OCI-LY3 (cell line): ENCODE results near the gene PLA2G4D.
A peak's percentile ranks its signal among the peaks of the same experiment; 100 is the strongest.

ENCODE experiments used
- H2AFZ ChIP-seq: fragments of 200-600, 300-600 bp; shearing (Covaris generic); 2 replicates; pipeline ENCODE4 v1.6.0; 2014; ENCODE audit warnings: antibody characterized with exemption, low read depth, low read length
- H3K27ac ChIP-seq: fragments of 200-600, 300-600 bp; sonication (generic); 2 replicates; pipeline ENCODE4 v1.5.1; 2014; ENCODE audit warnings: mild to moderate bottlenecking, low read length, moderate library complexity, mixed read lengths
- H3K27me3 ChIP-seq: fragments of 200-600, 300-600 bp; sonication (generic); 2 replicates; pipeline ENCODE4 v1.6.1; 2014; ENCODE audit warnings: low read depth, low read length, mixed read lengths
- H3K36me3 ChIP-seq: fragments of 200-600, 300-600 bp; sonication (generic); replicated peaks from 2 replicates; pipeline ENCODE3; 2014; ENCODE audit warnings: low read depth, low read length, mixed read lengths
- H3K4me1 ChIP-seq: fragments of 300-600, 200-600 bp; sonication (generic); 2 replicates; pipeline ENCODE4 v1.6.1; 2014; ENCODE audit warnings: low read length, mixed read lengths
- H3K4me2 ChIP-seq: fragments of 200-600, 300-600 bp; sonication (generic); 2 replicates; pipeline ENCODE4 v1.6.1; 2014; ENCODE audit warnings: low read length, mixed read lengths
- H3K4me3 ChIP-seq: fragments of 300-600, 200-600 bp; sonication (generic); 2 replicates; pipeline ENCODE4 v1.5.1; 2014; ENCODE audit warnings: antibody characterized with exemption, mild to moderate bottlenecking, low read length, moderate library complexity
- H3K79me2 ChIP-seq: fragments of 300-600, 200-600 bp; shearing (Covaris generic); 2 replicates; pipeline ENCODE4 v1.6.1; 2014; ENCODE audit warnings: mild to moderate bottlenecking, low read length, mixed read lengths
- H3K9ac ChIP-seq: fragments of 300-600, 200-600 bp; shearing (Covaris generic); 2 replicates; pipeline ENCODE4 v1.6.0; 2014; ENCODE audit warnings: mild to moderate bottlenecking, low read length, moderate library complexity
- H3K9me3 ChIP-seq: fragments of 200-600, 300-600 bp; shearing (Covaris generic); 2 replicates; pipeline ENCODE4 v1.6.1; 2014; ENCODE audit warnings: low read length, mixed read lengths; ENCODE audit not compliant: insufficient read depth
- H4K20me1 ChIP-seq: fragments of 200-600, 300-600 bp; sonication (generic); 2 replicates; pipeline ENCODE4 v1.6.1; 2016; ENCODE audit warnings: low read length, mixed read lengths; ENCODE audit not compliant: insufficient read depth
- EZH2phosphoT487 ChIP-seq: fragments of 200-600 bp; shearing (Covaris generic); IDR thresholded peaks from 2 replicates; pipeline ENCODE4 v1.6.1; 2018; ENCODE audit warnings: antibody characterized with exemption, mixed run types, low read depth
- TF ChIP-seq, protein P1 (sequence below): fragments of 200-600, 300-600 bp; sonication (generic); IDR thresholded peaks from 2 replicates; pipeline ENCODE4 v1.5.1; 2014; ENCODE audit warnings: antibody characterized with exemption, low read length, low read depth

The PLA2G4D gene

DNA sequence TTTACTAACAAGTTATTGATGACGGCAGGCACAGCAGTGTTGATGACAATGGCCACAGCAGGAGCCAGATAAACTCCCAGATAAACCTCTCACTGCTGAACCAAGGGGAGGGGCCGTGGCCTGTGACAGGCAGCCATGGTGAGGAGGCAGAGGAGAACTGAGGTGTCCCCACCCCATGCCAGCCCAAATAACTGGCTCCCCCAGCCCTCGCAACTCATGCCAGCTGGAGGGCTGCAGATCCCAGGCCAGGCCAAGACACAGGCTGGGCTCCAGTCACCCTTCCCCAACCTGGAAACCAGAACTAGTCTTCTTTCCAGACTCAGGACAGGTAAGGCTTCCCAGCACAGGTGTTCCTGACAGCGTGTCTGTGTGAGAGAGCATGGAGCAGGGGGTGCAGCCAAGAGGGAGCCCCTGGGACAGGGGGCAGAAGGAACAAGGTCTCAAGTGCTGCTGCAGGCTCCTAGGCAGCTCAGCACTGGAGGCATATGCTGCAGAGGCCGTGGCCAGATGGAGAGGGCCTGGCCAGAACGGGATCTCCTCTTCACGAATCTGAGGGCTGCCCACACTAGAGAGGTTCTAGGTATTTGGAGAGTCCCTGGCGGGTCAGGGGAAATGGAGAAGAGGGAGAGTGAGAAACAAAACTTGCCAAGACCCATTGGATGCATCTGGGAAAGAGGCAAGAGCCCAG is 46.2 kb upstream of the PLA2G4D start:
- Histone ChIP-seq H3K4me3 (no peak overlapping the region), H4K20me1 (no peaks in the 10 kb centered on the region), H3K79me2 (no peaks in the 10 kb centered on the region), H3K27ac (no peak overlapping the region), H3K36me3 (no peaks in the 10 kb centered on the region), H3K9ac (no peak overlapping the region), H3K4me2 (no peak overlapping the region), H3K9me3 (no peaks in the 10 kb centered on the region), H3K27me3 (no peaks in the 10 kb centered on the region), H3K4me1 (no peaks in the 10 kb centered on the region), H2AFZ (no peak overlapping the region)
- TF ChIP-seq EZH2phosphoT487 = no peak
- TF ChIP-seq, protein P1, sequence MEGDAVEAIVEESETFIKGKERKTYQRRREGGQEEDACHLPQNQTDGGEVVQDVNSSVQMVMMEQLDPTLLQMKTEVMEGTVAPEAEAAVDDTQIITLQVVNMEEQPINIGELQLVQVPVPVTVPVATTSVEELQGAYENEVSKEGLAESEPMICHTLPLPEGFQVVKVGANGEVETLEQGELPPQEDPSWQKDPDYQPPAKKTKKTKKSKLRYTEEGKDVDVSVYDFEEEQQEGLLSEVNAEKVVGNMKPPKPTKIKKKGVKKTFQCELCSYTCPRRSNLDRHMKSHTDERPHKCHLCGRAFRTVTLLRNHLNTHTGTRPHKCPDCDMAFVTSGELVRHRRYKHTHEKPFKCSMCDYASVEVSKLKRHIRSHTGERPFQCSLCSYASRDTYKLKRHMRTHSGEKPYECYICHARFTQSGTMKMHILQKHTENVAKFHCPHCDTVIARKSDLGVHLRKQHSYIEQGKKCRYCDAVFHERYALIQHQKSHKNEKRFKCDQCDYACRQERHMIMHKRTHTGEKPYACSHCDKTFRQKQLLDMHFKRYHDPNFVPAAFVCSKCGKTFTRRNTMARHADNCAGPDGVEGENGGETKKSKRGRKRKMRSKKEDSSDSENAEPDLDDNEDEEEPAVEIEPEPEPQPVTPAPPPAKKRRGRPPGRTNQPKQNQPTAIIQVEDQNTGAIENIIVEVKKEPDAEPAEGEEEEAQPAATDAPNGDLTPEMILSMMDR = no peak

DNA sequence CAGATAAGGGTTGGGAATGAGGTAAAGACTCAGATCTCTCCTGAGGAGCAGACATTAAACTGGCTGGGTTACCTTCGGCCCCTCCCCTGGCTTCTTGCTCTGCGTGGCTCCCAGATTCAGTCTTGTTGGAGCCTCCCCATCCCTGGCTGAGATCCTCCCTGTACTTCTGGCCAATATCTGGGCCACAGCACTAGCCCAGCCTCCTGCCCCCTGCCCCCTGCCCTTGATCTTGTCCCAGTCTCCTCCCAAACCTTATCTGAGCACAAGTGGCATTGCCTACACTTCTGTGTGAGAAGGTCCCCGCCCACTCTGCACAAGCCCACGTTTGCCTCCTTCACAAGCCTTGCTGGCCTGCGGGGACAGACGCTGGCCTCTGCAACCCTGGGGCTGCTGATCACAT is 45.2 kb upstream of the PLA2G4D start:
- no peak for TF ChIP-seq EZH2phosphoT487
- Histone ChIP-seq H3K79me2 (no peaks in the 10 kb centered on the region), H3K4me1 (no peaks in the 10 kb centered on the region), H3K9ac (no peak overlapping the region), H3K9me3 (no peaks in the 10 kb centered on the region), H3K4me3 (no peak overlapping the region), H3K4me2 (no peak overlapping the region), H4K20me1 (no peaks in the 10 kb centered on the region), H3K27me3 (no peaks in the 10 kb centered on the region), H3K36me3 (no peaks in the 10 kb centered on the region), H3K27ac (no peak overlapping the region), H2AFZ (no peak overlapping the region)

DNA sequence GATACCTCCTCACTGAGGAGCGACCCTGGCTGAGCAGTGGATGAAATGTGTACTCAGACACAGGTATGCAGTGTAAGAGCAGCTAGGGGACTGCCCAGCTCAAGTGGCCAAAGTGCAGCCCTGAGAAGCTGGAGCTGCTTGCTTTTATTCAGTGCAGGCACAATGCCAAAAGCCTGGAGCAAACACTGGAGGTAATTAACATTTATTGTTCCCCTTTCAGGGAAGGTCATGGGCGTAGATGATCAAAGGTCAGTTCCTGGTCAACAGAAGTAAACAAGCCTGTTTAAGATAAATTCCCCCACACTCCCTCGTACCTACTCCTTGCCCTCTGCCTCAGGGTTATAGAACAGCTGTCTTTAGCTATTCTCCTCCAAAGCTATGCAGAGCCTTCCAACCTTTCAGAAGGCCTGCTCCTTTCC is 44.6 kb upstream of the PLA2G4D start:
- Histone ChIP-seq H3K36me3 (no peaks in the 10 kb centered on the region), H3K9ac (no peak overlapping the region), H3K27me3 (no peaks in the 10 kb centered on the region), H3K4me2 (no peak overlapping the region), H3K27ac (no peak overlapping the region), H4K20me1 (no peaks in the 10 kb centered on the region), H3K4me1 (peaks cover 5% of the 10 kb centered on the region), H3K4me3 (no peak overlapping the region), H2AFZ (no peak overlapping the region), H3K9me3 (no peaks in the 10 kb centered on the region), H3K79me2 (no peaks in the 10 kb centered on the region)
- TF ChIP-seq, protein P1 = no peak
- no peak for TF ChIP-seq EZH2phosphoT487

DNA sequence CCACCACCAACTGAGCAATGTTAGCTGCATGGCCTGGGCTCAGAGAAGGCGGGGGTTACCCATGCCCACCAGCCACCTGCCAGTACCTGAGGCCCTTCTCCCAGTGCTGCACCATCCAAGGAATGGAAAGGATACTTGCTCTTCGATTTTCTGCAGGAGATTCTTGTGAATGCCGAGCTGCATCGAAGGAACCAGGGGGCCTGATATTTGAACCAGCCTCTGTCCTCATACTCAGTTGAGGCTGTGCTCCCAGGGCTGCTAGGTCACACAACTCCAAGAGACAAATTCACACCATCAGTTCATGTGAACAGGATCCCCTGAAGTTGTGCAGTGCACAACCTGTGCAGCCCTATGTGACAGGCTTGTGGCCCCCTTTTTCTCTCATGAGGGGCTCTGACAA is 44.0 kb upstream of the PLA2G4D start:
- no peak overlapping the region for H3K4me2 ChIP-seq
- H3K27me3 ChIP-seq = no peaks in the 10 kb centered on the region

DNA sequence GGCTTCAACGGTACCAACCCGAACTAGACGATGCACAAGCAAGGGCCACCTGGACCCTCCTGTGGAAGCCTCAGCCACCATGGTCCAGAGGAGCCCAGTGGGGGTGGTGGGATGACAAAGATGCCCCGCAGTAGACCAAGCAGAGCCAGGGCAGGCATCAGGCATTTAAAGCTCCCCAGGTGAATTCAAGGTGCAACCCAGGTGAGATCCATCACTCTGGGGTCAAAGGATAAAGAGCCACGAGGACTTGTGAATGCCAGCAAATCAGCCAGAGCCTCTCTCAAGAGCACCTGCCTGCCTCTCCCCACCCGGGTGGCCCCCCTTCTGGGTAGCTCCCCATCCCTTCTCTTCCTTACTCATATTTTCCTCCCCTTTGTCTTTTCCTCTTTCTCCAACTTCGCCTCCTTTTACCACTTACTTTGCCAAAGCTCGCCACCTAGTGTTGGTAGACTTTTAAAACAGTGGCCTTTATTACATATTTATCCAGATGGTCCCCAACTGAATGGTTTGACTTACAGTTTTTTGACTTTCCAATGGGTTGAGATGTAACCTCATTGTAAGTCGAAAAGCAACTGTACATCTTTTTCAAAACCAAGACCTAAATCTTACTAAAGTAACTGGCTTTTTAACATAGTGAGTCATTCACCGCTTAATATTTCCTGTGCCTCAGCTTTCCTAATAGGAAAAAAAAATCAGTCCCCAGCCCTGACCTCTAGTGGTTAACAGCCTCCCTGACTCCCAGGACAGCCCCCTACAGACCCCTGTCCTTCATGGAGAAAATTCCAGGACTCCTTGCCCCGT is 43.3 kb upstream of the PLA2G4D start:
- no peak overlapping the region for H3K27ac ChIP-seq
- no peak overlapping the region for H2AFZ ChIP-seq
- H3K4me2 ChIP-seq = peak overlapping the region; percentile 29
- 0 out of 2 replicates have a peak overlapping the region, but pooled peaks have one; percentile 17 for H3K4me3 ChIP-seq
- H3K9ac ChIP-seq = no peak overlapping the region
- no peaks in the 10 kb centered on the region for H3K27me3 ChIP-seq
- no peak for TF ChIP-seq EZH2phosphoT487
- TF ChIP-seq, protein P1 = peak; percentile 80
- H3K36me3 ChIP-seq = no peaks in the 10 kb centered on the region
- peaks cover 14% of the 10 kb centered on the region for H3K4me1 ChIP-seq
- H3K9me3 ChIP-seq = no peaks in the 10 kb centered on the region
- no peaks in the 10 kb centered on the region for H3K79me2 ChIP-seq
- no peaks in the 10 kb centered on the region for H4K20me1 ChIP-seq

More for the DNA sequence above, 44.0 kb upstream of the PLA2G4D start:
- no peaks in the 10 kb centered on the region for H3K79me2 ChIP-seq
- no peak for TF ChIP-seq EZH2phosphoT487
- no peak overlapping the region for H3K27ac ChIP-seq
- H3K9ac ChIP-seq = no peak overlapping the region
- H4K20me1 ChIP-seq = no peaks in the 10 kb centered on the region
- no peaks in the 10 kb centered on the region for H3K36me3 ChIP-seq
- peaks cover 11% of the 10 kb centered on the region for H3K4me1 ChIP-seq
- no peaks in the 10 kb centered on the region for H3K9me3 ChIP-seq
- no peak overlapping the region for H2AFZ ChIP-seq
- H3K4me3 ChIP-seq = no peak overlapping the region
